ENCODE measurements around the gene MAOB.
"Not testable (repeated sequence)": the region's sequence is repeated elsewhere in the genome, so short reads cannot be mapped to it uniquely, and the experiment has no call there.

MAOB gene

GRCh38 chrX:43733699-43734098, 148.6 kb downstream of the MAOB start:
- H3K4me3 ChIP-seq (ENCODE audit: low read depth, low read length) = no peak overlapping the region
- H3K27ac ChIP-seq (ENCODE audit: low read depth, low read length) = no peak overlapping the region
- no peak overlapping the region for H3K9ac ChIP-seq (ENCODE audit: low read depth, low read length)
- no peaks in the 10 kb centered on the region for H3K36me3 ChIP-seq (ENCODE audit: control insufficient read depth, insufficient read depth, low read length)
- H3K9me3 ChIP-seq (ENCODE audit: control insufficient read depth, insufficient read depth, low read length) = no peaks in the 10 kb centered on the region
- H3K27me3 ChIP-seq (ENCODE audit: control insufficient read depth, insufficient read depth, low read length) = no peaks in the 10 kb centered on the region
- peaks cover 11% of the 10 kb centered on the region; the same call in 1 of the 2 replicates for H3K4me1 ChIP-seq (ENCODE audit: control insufficient read depth, insufficient read depth, low read length)

DNA sequence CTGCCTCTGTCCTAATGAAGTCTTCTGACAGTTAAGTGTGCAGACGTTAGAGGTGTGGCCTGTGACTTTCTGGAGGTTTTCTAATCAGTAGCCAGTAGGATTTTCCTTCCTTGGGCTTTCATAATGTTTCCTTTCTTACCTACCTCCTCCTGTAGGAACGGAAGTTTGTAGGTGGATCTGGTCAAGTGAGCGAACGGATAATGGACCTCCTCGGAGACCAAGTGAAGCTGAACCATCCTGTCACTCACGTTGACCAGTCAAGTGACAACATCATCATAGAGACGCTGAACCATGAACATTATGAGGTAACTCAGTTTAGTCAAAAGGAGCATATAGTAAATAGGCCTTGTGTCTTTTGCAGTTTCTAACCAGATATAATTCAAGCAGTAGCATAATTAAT, 151.2 kb downstream of the MAOB start:
- no peak overlapping the region for H3K4me3 ChIP-seq (ENCODE audit: low read depth, low read length)
- H3K36me3 ChIP-seq (ENCODE audit: control insufficient read depth, insufficient read depth, low read length) = no peaks in the 10 kb centered on the region
- H3K4me1 ChIP-seq (ENCODE audit: control insufficient read depth, insufficient read depth, low read length) = peaks cover 6% of the 10 kb centered on the region; the same call in 1 of the 2 replicates
- no peak overlapping the region for H3K27ac ChIP-seq (ENCODE audit: low read depth, low read length)
- H3K9me3 ChIP-seq (ENCODE audit: control insufficient read depth, insufficient read depth, low read length) = no peaks in the 10 kb centered on the region
- no peak overlapping the region for H3K9ac ChIP-seq (ENCODE audit: low read depth, low read length)
- no peaks in the 10 kb centered on the region for H3K27me3 ChIP-seq (ENCODE audit: control insufficient read depth, insufficient read depth, low read length)

DNA sequence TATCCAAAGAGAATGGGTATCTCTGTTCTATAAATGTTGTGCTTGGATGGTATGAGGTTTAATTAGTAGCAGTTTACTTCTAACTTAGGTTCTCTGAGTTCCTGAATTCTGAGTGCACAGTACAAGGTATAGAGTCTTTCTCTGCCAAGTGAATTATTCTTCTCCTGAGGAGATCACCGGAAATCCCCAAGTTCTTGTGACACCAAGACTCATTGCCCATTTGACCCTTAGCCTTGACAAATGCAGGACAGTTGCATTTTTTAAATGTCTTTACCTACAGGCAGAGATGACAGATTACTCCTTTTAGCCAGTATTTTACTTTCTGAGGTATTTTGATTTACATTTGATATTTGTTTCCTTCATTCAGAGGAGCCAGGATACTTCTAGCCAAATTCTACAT, 153.3 kb downstream of the MAOB start:
- Histone ChIP-seq H3K27ac (ENCODE audit: low read depth, low read length) (no peak overlapping the region), H3K27me3 (ENCODE audit: control insufficient read depth, insufficient read depth, low read length) (no peaks in the 10 kb centered on the region), H3K9ac (ENCODE audit: low read depth, low read length) (no peak overlapping the region), H3K4me3 (ENCODE audit: low read depth, low read length) (no peak overlapping the region), H3K36me3 (ENCODE audit: control insufficient read depth, insufficient read depth, low read length) (no peaks in the 10 kb centered on the region), H3K4me1 (ENCODE audit: control insufficient read depth, insufficient read depth, low read length) (no peaks in the 10 kb centered on the region), H3K9me3 (ENCODE audit: control insufficient read depth, insufficient read depth, low read length) (no peaks in the 10 kb centered on the region)

DNA sequence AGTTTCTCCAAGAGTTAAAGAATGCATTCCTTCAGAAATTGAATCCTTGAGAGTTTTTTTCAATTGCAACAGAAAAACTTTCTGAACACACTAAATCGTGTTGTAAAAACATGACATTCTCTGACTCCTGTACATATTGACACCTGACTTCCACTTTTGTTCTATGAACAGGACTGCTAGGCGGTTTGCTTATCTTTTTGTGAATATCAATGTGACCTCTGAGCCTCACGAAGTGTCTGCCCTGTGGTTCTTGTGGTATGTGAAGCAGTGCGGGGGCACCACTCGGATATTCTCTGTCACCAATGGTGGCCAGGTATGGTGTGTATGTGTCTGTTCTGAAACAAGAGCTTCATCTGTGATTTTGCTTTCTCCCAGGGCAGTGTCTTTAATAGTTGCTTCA, 154.2 kb downstream of the MAOB start:
- no peak overlapping the region for H3K27ac ChIP-seq (ENCODE audit: low read depth, low read length)
- H3K9me3 ChIP-seq (ENCODE audit: control insufficient read depth, insufficient read depth, low read length) = no peaks in the 10 kb centered on the region
- H3K27me3 ChIP-seq (ENCODE audit: control insufficient read depth, insufficient read depth, low read length) = no peaks in the 10 kb centered on the region
- no peak overlapping the region for H3K9ac ChIP-seq (ENCODE audit: low read depth, low read length)
- no peaks in the 10 kb centered on the region for H3K4me1 ChIP-seq (ENCODE audit: control insufficient read depth, insufficient read depth, low read length)
- no peak overlapping the region for H3K4me3 ChIP-seq (ENCODE audit: low read depth, low read length)
- no peaks in the 10 kb centered on the region for H3K36me3 ChIP-seq (ENCODE audit: control insufficient read depth, insufficient read depth, low read length)

DNA sequence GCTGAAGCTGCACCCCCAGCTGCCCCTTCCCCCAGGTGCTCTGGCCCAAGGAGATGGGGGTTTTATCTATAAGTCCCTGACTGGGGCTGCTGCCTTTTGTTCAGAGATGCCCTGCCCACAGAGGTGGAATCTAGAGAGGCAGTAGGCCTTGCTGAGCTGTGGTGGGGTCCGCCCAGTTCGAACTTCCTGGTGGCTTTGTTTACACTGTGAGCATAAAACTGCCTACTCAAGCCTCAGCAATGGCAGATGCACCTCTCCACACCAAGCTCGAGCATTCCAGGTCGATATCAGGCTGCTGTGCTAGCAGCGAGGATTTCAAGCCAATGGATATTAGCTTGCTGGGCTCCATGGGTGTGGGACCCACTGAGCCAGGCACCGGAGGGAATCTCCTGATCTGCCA, 155.0 kb downstream of the MAOB start:
- not testable (repeated sequence) for H3K27ac ChIP-seq (ENCODE audit: low read depth, low read length); H3K9me3 ChIP-seq (ENCODE audit: control insufficient read depth, insufficient read depth, low read length); H3K9ac ChIP-seq (ENCODE audit: low read depth, low read length); H3K4me3 ChIP-seq (ENCODE audit: low read depth, low read length); H3K27me3 ChIP-seq (ENCODE audit: control insufficient read depth, insufficient read depth, low read length); H3K36me3 ChIP-seq (ENCODE audit: control insufficient read depth, insufficient read depth, low read length); H3K4me1 ChIP-seq (ENCODE audit: control insufficient read depth, insufficient read depth, low read length)

GRCh38 chrX:43725227-43725626, 157.0 kb downstream of the MAOB start:
- not testable (repeated sequence) for H3K9ac ChIP-seq (ENCODE audit: low read depth, low read length); H3K27ac ChIP-seq (ENCODE audit: low read depth, low read length); H3K27me3 ChIP-seq (ENCODE audit: control insufficient read depth, insufficient read depth, low read length); H3K4me1 ChIP-seq (ENCODE audit: control insufficient read depth, insufficient read depth, low read length); H3K36me3 ChIP-seq (ENCODE audit: control insufficient read depth, insufficient read depth, low read length); H3K4me3 ChIP-seq (ENCODE audit: low read depth, low read length); H3K9me3 ChIP-seq (ENCODE audit: control insufficient read depth, insufficient read depth, low read length)

- Histone ChIP-seq H3K4me1 (ENCODE audit: control insufficient read depth, insufficient read depth, low read length) (no peaks in the 10 kb centered on the region), H3K9ac (ENCODE audit: low read depth, low read length) (no peak overlapping the region), H3K27ac (ENCODE audit: low read depth, low read length) (no peak overlapping the region), H3K9me3 (ENCODE audit: control insufficient read depth, insufficient read depth, low read length) (no peaks in the 10 kb centered on the region), H3K36me3 (ENCODE audit: control insufficient read depth, insufficient read depth, low read length) (no peaks in the 10 kb centered on the region), H3K4me3 (ENCODE audit: low read depth, low read length) (no peak overlapping the region), H3K27me3 (ENCODE audit: control insufficient read depth, insufficient read depth, low read length) (no peaks in the 10 kb centered on the region)
Observed at GRCh38 chrX:43720961-43721360, 161.3 kb downstream of the MAOB start.

DNA sequence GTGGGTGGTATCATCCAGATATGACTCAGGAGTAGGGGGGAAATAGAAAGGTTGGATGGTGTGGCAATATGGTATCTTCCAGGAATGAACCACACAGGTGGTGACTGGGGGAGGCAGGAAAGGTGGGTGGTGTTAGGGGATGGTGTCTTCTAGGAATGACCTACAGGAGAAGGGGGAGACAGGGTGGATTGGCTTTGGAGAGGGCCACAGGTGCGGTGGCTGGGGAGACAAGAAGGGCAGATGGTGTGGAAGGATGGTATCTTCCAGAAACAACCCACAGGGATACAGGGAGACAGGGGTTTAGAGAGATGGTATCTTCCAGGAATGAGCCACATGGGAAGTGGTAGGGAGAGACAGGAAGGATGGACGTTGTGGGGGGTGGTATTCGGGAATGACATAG, 162.2 kb downstream of the MAOB start:
- no peak overlapping the region for H3K9ac ChIP-seq (ENCODE audit: low read depth, low read length)
- no peak overlapping the region for H3K4me3 ChIP-seq (ENCODE audit: low read depth, low read length)
- H3K27me3 ChIP-seq (ENCODE audit: control insufficient read depth, insufficient read depth, low read length) = no peaks in the 10 kb centered on the region
- no peaks in the 10 kb centered on the region for H3K9me3 ChIP-seq (ENCODE audit: control insufficient read depth, insufficient read depth, low read length)
- H3K36me3 ChIP-seq (ENCODE audit: control insufficient read depth, insufficient read depth, low read length) = no peaks in the 10 kb centered on the region
- no peaks in the 10 kb centered on the region for H3K4me1 ChIP-seq (ENCODE audit: control insufficient read depth, insufficient read depth, low read length)
- no peak overlapping the region for H3K27ac ChIP-seq (ENCODE audit: low read depth, low read length)

DNA sequence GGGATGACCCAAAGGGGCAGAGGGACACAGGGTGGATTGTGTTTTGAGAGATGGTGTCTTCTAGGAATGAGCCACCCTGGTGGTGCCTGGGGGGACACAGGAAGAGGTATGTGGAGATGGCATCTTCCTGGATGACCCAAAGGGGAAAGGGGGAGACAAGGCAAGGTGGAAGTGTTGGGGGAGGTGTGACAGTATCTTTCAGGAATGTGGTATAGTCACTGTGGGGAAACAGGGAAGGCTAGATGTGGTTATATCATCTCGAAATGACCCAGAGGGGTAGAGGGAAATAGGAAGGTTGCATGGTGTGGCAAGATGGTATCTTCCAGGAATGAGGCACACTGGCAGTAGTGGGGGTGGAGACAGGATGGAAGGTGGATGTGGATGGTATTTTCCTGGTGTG, 163.3 kb downstream of the MAOB start:
- Histone ChIP-seq H3K27me3 (ENCODE audit: control insufficient read depth, insufficient read depth, low read length) (no peaks in the 10 kb centered on the region), H3K4me1 (ENCODE audit: control insufficient read depth, insufficient read depth, low read length) (no peaks in the 10 kb centered on the region), H3K36me3 (ENCODE audit: control insufficient read depth, insufficient read depth, low read length) (no peaks in the 10 kb centered on the region), H3K4me3 (ENCODE audit: low read depth, low read length) (no peak overlapping the region), H3K9ac (ENCODE audit: low read depth, low read length) (no peak overlapping the region), H3K9me3 (ENCODE audit: control insufficient read depth, insufficient read depth, low read length) (no peaks in the 10 kb centered on the region), H3K27ac (ENCODE audit: low read depth, low read length) (no peak overlapping the region)

GRCh38 chrX:43718546-43718945, 163.7 kb downstream of the MAOB start:
- Histone ChIP-seq H3K36me3 (ENCODE audit: control insufficient read depth, insufficient read depth, low read length) (no peaks in the 10 kb centered on the region), H3K4me3 (ENCODE audit: low read depth, low read length) (no peak overlapping the region), H3K9ac (ENCODE audit: low read depth, low read length) (no peak overlapping the region), H3K27ac (ENCODE audit: low read depth, low read length) (no peak overlapping the region), H3K27me3 (ENCODE audit: control insufficient read depth, insufficient read depth, low read length) (no peaks in the 10 kb centered on the region), H3K4me1 (ENCODE audit: control insufficient read depth, insufficient read depth, low read length) (no peaks in the 10 kb centered on the region), H3K9me3 (ENCODE audit: control insufficient read depth, insufficient read depth, low read length) (no peaks in the 10 kb centered on the region)

- Histone ChIP-seq H3K36me3 (ENCODE audit: control insufficient read depth, insufficient read depth, low read length) (no peaks in the 10 kb centered on the region), H3K4me3 (ENCODE audit: low read depth, low read length) (no peak overlapping the region), H3K9me3 (ENCODE audit: control insufficient read depth, insufficient read depth, low read length) (no peaks in the 10 kb centered on the region), H3K4me1 (ENCODE audit: control insufficient read depth, insufficient read depth, low read length) (no peaks in the 10 kb centered on the region), H3K9ac (ENCODE audit: low read depth, low read length) (no peak overlapping the region), H3K27me3 (ENCODE audit: control insufficient read depth, insufficient read depth, low read length) (no peaks in the 10 kb centered on the region), H3K27ac (ENCODE audit: low read depth, low read length) (no peak overlapping the region)
Observed at GRCh38 chrX:43718081-43718480, 164.2 kb downstream of the MAOB start.

- no peaks in the 10 kb centered on the region for H3K36me3 ChIP-seq (ENCODE audit: control insufficient read depth, insufficient read depth, low read length)
- H3K9ac ChIP-seq (ENCODE audit: low read depth, low read length) = no peak overlapping the region
- H3K27me3 ChIP-seq (ENCODE audit: control insufficient read depth, insufficient read depth, low read length) = no peaks in the 10 kb centered on the region
- no peaks in the 10 kb centered on the region for H3K9me3 ChIP-seq (ENCODE audit: control insufficient read depth, insufficient read depth, low read length)
- no peaks in the 10 kb centered on the region for H3K4me1 ChIP-seq (ENCODE audit: control insufficient read depth, insufficient read depth, low read length)
- H3K4me3 ChIP-seq (ENCODE audit: low read depth, low read length) = no peak overlapping the region
- H3K27ac ChIP-seq (ENCODE audit: low read depth, low read length) = no peak overlapping the region
Observed at GRCh38 chrX:43717161-43717560, 165.1 kb downstream of the MAOB start.
